GM18508 (cell line): ENCODE data around the gene UQCC5.
"Not testable (repeated sequence)": the region's sequence is repeated elsewhere in the genome, so short reads cannot be mapped to it uniquely, and the experiment has no call there.

Source experiments
- ATAC-seq: cut with Tn5 transposase; IDR thresholded peaks from one replicate; pipeline ENCODE4 v1.9.1; 2021; ENCODE audit warnings: moderate number of reproducible peaks; ENCODE audit not compliant: insufficient read depth, unreplicated experiment

Gene UQCC5

DNA sequence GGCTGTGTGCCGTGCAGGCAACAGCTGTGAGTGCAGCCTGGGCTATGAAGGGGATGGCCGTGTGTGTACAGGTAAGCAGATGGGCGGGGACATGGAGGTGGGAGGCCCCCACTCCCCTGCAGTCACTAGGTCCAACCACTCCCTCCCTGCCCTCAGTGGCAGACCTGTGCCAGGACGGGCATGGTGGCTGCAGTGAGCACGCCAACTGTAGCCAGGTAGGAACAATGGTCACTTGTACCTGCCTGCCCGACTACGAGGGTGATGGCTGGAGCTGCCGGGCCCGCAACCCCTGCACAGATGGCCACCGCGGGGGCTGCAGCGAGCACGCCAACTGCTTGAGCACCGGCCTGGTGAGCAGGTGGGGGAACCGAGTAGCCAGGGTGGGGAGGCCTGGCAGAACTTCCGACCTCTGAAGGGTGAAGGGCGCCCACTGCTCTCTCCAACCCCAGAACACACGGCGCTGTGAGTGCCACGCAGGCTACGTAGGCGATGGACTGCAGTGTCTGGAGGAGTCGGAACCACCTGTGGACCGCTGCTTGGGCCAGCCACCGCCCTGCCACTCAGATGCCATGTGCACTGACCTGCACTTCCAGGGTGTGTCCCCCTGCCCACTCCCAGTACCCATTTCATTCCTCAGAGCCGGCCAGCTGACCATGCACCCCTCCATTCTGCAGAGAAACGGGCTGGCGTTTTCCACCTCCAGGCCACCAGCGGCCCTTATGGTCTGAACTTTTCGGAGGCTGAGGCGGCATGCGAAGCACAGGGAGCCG is 14.3 kb upstream of the UQCC5 start:
- ATAC-seq = no peak

DNA sequence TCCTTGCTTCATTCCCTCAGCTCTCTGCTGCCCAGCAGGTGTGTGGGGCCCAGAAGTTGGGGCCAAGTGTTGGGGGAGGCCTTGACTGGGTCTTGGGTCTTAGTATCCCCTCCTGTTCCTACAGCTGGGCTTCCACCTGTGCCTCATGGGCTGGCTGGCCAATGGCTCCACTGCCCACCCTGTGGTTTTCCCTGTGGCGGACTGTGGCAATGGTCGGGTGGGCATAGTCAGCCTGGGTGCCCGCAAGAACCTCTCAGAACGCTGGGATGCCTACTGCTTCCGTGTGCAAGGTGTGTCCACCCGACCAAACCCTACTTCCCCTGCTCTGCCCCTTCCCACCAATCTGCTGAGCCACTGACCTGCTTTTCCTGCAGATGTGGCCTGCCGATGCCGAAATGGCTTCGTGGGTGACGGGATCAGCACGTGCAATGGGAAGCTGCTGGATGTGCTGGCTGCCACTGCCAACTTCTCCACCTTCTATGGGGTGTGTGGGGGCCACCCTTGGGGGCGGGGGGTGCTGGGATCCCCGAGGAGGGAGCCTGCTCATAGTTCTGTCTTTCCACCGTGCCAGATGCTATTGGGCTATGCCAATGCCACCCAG is 13.7 kb upstream of the UQCC5 start:
- ATAC-seq = no peak

DNA sequence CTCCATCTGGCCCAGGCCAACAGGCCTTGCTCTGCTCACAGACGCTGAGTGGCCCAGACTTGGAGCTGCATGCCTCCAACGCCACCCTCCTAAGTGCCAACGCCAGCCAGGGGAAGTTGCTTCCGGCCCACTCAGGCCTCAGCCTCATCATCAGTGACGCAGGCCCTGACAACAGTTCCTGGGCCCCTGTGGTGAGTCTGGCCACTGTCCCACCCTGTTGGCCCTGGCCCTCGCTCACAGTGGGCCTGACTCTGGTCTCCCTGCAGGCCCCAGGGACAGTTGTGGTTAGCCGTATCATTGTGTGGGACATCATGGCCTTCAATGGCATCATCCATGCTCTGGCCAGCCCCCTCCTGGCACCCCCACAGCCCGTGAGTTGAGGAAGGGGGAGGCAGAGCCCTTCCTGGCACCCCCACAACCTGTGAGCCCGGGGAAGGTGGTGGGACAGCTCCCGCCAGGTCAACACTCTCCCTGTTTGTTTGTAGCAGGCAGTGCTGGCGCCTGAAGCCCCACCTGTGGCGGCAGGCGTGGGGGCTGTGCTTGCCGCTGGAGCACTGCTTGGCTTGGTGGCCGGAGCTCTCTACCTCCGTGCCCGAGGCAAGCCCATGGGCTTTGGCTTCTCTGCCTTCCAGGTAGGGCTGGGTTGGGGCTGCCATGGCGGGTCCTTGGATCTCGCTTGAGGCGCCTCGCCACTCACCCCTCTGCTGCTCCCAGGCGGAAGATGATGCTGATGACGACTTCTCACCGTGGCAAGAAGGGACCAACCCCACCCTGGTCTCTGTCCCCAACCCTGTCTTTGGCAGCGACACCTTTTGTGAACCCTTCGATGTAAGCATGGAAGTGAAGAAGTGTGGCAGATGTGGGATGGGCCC is 12.8 kb upstream of the UQCC5 start:
- ATAC-seq = no peak

DNA sequence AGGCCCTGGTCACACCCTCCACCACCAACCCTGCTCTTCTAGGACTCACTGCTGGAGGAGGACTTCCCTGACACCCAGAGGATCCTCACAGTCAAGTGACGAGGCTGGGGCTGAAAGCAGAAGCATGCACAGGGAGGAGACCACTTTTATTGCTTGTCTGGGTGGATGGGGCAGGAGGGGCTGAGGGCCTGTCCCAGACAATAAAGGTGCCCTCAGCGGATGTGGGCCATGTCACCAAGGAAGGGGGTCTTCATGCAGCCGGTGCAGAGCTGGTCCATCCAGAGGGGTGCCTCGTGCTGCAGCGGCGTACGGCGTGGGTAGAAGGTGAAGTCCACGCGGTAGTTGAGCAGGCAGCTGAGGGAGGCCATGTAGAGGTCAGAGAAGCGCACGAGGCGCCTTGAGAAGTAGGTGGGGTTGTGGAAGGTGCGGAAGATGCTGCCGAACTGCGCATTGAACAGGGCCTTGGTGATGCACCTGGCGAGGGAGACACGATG is 12.1 kb upstream of the UQCC5 start:
- no peak for ATAC-seq

DNA sequence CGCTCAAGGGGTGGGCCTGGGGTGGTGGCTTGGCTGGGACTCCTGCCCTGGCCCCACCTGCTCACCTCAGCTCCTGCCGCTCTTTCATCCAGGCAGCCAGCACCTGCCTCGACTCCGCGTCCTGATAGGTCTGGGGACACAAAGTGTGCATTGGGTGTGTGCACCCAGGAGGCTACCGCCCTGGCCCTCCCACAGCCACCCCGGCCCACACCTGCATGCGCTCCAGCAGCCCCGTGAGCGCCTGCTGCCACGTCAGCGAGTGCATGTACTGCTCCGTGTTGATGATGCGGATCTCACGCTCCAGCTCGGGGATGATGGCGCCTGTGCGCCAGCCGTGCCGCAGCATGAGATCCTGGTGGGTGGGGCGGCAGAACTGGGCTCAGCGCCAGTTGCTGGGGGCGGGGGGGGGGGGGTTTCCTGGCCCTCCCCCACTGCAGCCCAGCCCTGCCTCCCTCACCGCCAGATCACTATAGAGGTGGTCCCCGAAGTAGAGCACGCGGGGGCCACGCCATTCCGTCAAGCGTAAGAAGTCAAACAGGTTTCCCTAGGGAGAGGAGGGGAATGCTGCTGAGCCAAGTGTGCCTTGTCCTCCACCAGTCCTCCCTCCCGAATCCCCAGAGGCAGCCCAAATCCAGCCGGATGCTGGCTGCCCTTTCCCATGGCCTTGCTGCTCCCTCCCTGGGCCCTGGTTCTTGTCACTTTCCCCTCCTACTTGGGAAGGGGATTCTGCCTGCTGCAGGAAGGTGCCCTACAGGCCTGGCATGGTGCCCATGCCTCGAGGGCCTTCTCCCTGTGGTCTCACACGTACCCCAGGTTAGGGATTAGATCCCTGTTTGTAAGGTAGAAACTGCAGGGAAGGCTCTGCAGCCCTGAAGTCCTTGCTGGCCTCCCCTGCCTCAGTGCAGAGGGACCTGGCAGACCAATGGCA is 11.4 kb upstream of the UQCC5 start:
- no peak for ATAC-seq

DNA sequence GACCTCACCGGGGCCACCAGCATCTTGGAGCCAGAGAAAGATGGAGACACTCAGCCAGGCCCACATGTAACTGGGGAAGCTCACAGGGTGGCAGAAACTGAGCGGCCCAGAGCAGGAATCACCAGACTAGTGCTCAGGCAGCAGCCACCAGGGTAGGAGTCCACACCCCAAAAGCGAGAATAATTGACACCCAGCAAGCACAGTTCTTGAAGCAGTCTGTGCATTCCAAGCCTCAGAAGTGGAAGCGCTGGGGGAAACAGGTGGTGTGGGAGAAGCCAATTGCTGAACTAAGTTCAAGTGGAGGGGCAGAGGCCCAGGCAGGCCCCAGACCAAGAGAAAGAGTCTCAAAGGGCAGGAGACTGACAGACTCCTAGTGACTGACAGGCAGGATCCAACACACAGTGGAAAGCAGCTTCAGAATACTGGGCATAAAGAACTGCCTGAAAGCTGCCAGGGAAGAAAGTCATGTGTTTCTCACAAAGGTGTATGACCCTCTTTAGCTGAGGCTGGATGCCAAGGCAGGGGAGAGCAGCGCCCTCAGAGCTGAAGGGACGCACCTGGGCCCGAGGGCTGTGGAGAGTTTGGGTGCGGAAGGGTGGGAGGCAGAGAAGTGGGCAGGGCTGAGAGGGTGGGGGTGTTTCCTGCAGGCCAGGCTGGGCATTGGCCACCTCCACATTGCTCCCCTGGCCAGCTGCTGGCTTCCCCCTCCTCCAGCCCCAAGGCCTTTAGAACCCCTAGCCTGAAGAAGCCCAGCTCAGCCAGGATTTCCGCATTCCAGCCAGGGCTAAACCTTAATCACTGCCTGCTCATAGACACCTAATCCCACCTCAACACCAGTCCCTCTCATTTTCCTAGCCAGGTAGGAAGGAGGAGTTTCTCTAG is 10.5 kb upstream of the UQCC5 start:
- no peak for ATAC-seq

DNA sequence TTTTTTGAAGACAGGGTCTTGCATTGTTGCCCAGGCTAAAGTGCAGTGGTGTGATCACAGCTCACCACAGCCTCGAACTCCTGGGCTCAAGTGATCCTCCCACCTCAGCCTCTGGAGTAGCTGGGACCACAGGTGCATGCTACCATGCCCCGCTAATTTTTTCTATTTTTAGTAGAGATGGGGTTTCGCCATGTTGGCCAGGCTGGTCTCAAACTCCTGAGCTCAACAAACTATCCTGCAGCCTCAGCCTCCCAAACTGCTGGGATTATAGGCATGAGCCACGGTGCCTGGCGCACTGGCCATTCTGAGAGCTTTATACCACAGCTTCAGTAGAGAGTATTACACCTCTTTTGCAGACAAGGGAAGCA is 9.8 kb upstream of the UQCC5 start:
- not testable (repeated sequence) for ATAC-seq

DNA sequence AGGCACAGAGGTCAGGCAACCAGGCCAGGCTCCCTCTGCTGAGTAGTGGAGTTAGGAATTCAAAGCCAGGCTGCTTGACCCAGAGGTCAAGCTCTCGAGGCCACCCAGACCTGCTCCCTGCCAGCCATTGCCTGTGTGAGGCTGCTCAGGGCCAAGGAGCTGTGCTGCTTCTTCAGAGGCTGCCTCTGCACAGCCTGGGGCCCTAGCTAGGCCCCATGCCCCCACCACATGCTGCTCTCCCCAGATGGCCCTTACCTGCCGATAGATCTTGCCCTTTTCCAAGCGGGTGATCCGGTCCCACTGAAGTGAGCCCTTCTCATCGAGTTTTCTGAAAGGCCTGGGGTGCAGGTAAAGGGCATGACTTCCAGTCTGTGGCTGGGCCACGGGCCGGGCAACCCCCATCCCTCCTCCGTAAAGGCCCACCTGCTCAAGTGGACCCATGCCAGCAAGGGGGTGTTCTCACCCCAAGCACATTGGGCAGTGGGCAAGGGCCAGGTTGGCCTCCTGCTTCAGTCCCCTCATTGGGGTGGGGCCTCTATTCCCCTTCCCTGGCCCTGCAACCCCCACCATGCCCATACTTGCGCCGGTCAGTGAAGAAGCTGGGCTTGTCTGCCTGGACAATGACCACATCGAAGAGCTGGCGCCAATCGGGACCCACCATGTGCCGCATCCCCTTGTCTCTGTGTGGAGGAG is 9.2 kb upstream of the UQCC5 start:
- no peak for ATAC-seq

DNA sequence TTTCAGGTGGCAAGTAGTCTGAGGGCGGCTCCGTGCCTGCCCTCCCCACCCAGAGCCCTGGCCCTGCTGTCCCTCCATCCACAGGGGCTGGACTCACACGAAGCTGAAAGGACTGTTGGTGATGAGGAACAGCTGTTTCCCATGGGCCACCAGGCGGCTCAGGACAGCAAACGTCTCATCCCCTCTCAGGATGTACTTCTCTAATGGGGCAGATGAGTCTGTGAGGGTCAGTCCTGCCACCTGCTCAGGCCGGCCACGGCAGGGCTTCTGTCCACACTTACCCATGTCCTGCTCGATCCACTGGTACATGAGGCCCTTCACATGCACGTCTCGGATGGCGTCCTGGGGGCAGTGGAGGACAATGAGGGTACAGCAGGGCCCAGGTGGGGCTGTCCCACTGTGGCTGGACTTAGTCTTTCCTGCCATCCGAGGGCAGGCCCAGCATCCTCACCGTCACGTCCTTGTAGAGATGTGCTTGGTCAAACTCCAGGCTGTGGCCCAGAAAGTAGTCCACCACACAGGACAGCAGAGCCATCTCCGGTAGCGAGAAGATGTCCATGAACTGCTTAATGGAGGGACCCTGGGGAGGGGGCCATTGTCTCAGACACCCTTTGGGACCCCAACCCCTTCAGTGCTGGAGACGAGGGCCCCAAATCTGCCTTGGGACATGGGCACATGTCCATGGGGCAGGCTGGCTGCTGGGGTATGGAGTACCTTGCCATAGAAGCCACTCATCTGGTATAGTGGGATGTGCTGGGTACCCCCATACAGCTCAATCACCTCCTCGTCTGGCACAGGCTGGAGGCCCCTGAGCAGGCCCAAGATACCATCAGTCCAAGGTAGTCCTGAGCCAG is 8.4 kb upstream of the UQCC5 start:
- ATAC-seq = no peak

DNA sequence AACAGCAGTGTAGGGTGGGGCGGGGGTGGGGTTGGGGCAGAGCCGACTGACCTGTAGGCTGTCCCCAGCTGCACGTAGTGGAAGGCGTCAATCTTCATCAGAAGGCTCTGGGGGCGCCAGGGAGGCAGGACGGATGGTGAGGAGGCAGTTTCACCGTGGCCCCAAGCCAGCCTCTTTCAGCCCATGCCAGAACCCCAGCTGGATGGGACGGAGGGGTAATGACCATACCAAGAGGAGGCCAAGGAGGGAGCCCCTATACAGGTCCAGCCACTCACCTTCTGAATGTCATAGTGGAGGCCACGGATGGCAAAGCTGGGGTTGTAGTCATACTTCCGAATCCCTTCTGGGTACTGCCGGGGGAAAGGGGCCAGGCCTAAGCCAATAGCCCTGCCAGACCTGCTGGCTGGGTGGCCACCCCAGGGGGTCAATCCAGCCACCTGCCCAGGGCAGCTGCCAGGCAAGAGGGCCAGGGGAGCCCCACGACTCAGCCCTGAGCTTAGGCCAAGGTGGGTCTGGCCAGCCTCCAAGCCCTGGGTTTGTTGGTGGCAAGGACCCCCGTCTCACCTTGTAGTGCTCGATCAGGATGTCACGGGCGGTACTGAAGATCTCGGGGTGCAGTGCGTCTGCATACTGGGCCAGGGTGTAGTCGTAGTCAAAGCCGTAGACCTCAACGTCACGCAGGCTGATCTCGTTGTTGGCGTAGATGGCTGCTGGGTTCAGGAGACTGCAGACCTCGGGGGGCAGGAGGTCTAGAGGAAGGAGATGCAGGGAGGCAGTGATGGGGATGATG is 7.6 kb upstream of the UQCC5 start:
- ATAC-seq = no peak

DNA sequence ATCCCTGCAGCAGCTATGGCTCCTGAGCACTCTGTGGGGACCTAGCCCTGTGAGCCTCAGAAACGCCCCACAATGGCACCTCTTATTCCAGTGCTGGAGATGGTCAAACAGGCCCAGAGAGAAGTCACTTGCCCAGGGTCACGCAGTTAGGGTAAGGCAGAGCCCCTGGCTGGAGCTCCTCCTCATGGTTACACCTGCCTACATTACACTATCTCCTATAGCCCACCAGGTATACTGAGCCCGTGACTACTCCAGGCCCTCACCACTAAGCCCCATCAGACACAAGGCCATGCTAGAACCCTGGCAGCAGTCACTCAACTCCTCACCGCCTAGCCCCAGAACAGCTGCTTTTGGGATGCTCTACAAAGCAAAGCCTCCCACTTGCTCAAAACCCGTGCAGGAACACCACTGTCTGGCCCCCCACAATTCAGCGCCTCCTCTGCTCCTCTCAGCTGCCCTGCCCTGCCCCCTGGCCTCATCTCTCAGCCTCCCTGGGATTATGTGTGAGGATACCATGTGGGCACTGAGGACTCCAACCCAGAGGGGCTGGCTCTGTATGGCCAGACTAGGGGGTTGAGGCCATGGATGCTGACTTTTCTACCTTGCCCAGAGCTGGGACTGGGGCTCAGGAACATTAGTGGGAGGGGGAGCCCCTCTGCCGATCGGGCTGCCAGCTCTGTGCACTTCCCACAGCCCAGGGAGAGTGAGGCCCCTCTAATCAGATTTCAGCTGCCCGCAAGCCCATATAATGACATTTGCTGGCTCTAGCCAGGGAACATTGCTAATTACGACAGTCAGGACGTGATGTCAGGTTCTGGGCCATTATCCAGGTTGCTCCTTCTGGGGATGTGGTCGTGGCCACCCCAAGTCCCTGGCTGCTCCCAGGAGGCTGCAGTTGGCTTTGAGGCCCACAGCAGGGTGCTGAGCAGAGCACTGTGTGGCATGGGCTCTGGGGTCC is 6.8 kb upstream of the UQCC5 start:
- no peak for ATAC-seq

DNA sequence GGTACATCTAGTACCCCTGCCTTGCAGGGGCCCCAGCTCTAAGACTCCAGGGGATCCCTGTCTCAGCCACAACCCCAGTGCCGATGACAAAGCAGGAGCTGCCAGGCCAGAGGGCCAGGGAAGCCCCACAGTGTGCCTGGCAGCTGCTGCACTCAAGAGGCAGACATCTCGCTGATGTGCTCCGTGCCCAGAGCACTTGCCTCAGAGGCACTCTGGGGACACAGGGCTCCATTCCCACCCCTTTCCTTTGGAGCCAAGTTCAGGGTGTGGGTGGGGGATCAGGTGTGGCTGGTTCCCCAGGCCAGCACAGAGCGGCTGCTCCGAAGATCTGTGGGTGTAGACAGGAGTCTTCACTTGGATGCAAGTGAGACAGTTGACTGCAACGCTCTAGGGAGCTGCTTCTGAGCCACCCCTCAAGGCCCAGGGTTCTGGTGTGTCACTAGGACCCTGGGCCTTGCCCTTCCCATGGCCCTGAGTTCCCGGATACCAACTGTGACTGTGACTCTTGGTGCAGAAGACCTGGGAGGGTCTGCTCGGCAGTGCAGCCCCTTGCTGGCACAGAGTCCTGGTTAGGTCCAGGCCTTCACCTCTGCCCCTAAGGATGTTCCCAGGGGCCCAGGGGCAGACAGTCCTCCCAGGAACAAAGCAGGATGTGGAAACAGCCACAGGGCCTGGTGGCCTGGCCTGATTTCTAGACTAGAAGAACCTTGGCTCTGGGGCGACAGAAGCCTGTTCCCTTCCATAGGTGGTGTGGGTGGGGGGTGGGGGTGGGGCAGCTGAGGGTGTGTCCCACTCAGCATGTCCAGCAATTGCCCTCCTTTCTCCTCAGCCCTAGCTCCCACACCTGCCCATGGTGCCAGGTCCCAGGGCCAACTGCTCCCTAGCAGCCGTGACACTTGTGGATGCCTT is 5.2 kb upstream of the UQCC5 start:
- no peak for ATAC-seq

DNA sequence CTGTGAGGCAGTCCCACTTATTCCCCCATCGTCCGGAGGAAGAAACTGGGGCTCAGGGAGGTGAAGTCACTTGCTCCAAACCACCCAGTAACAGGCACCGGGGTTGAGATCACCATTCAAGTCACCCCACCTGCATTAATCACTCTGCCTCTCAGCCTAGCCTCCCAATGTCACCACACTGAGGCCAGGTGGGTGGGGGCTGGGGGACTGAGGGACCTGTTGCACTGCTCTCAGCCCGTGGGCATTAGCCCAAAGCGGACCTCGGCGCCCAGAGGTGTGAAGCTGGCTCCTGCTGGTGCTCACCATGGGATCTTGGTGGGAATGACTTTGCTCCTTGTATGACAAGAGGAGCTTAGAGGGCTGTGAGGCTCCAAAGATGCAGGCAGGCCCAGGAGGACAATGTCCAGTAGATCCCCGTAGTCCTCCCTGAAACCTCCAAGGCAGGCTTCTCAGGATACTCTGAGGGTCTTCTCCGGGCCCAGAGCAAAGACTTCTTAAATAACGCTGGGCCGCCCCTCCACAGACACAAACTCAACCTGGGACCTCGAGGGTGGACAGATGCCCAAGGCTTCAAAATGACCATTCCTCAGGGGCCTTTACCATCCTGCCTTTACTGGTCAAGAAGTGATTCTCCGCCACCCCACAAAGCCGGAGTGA is 4.4 kb upstream of the UQCC5 start:
- ATAC-seq = no peak

DNA sequence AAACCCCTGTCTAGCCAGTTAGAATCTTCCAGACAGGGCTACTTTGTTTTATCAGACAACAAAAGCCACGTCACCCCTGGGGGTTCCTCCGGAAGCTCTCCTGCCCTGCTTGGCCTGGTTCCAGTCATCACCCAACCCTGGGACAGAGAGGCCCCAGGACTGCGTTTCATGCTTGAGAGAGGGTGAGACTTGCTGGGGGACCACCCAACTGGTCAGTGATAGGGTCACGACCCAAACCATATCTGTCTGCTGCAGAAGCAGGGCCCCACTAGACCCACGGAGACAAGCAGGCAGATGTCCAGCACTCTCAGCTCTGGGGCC is 3.9 kb upstream of the UQCC5 start:
- ATAC-seq = no peak
